ENCODE measurements around the gene MEGF6. TPM values are rescaled to one million over a fixed set of nuclear protein-coding genes. Genes with fewer than 3 reads are reported as not detected.

The MEGF6 gene
- total RNA-seq, 1 experiment from 2014 or later: 21.3 TPM

DNA sequence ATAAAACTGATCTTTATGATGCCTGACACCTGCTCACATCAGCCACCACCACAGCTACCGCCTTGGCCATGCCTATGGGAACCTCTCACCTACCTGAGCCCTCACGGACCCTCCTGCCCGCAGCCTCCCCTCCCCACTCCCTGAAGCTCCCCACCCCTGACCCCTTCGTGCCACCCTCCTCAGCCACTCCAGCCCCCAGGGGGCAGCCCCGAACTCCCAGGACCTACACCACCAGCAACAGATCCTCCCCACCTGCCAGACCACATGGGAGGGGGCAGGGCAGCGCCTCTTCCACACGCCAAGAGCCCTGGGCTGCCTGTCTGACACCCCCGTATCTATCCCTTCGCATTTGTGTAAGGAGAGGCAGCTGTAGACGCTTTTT lies 171.0 kb downstream of the MEGF6 start:
- H3K27ac Mint-ChIP-seq: peak overlapping the region in 1 of 3 experiments; percentile 61; a peak in 1 of 7 replicates
- Histone ChIP-seq H3K4me1 (ENCODE audit: insufficient read depth, low read length) (no peaks in the 10 kb centered on the region), H3K79me1 (ENCODE audit: insufficient read depth, low read depth, low read length, poor library complexity, severe bottlenecking) (no peaks in the 10 kb centered on the region), H3K27ac (ENCODE audit: insufficient read length, low read depth, low read length) (no peak overlapping the region), H2AK5ac (ENCODE audit: insufficient read length, low read length) (no peak overlapping the region), H3T11ph (ENCODE audit: low read length) (no peak overlapping the region), H4K8ac (replicated peaks; ENCODE audit: insufficient read length, low read depth, low read length) (no peak overlapping the region), H3K18ac (ENCODE audit: insufficient read length, low read depth, low read length) (no peak overlapping the region), H2BK5ac (ENCODE audit: insufficient read length, low read length) (no peak overlapping the region), H3K9me3 (ENCODE audit: control insufficient read depth, low read depth, low read length) (no peaks in the 10 kb centered on the region), H4K5ac (ENCODE audit: insufficient read length, low read depth, low read length) (no peak overlapping the region), H3K9ac (ENCODE audit: extremely low read depth, insufficient read length, low read length) (no peak overlapping the region), H2BK20ac (ENCODE audit: low read depth, low read length, poor library complexity, severe bottlenecking) (no peak overlapping the region), H2BK12ac (ENCODE audit: insufficient read length, low read depth, low read length) (no peak overlapping the region), H3K27me3 (ENCODE audit: insufficient read depth, low read length) (no peaks in the 10 kb centered on the region; the same call in 1 of the 2 replicates), H2BK15ac (ENCODE audit: low read depth, low read length) (no peak overlapping the region), H2BK120ac (ENCODE audit: low read depth, low read length, poor library complexity, severe bottlenecking) (no peak overlapping the region), H3K23ac (ENCODE audit: insufficient read length, low read depth, low read length) (no peak overlapping the region), H2AFZ (ENCODE audit: low read length) (no peak overlapping the region), H3K56ac (ENCODE audit: insufficient read length, low read depth, low read length) (no peak overlapping the region), H3K79me2 (ENCODE audit: insufficient read depth, low read length) (no peaks in the 10 kb centered on the region), H3K23me2 (ENCODE audit: insufficient read length, low read depth, low read length, poor library complexity, severe bottlenecking) (peaks cover 3% of the 10 kb centered on the region), H3K14ac (ENCODE audit: insufficient read depth, low read length) (no peak overlapping the region), H4K91ac (ENCODE audit: insufficient read length, low read depth, low read length) (no peak overlapping the region), H3K4ac (ENCODE audit: low read depth, low read length) (no peak overlapping the region), H4K20me1 (ENCODE audit: control insufficient read depth, insufficient read depth, insufficient read length) (no peaks in the 10 kb centered on the region), H3K4me2 (ENCODE audit: insufficient read depth, insufficient read length, low read length) (no peak overlapping the region)
- no peaks in the 10 kb centered on the region for H3K9me3 Mint-ChIP-seq
- H3K4me3 Mint-ChIP-seq: no peak overlapping the region
- DNase-seq: no peak
- TF ChIP-seq, protein P1, sequence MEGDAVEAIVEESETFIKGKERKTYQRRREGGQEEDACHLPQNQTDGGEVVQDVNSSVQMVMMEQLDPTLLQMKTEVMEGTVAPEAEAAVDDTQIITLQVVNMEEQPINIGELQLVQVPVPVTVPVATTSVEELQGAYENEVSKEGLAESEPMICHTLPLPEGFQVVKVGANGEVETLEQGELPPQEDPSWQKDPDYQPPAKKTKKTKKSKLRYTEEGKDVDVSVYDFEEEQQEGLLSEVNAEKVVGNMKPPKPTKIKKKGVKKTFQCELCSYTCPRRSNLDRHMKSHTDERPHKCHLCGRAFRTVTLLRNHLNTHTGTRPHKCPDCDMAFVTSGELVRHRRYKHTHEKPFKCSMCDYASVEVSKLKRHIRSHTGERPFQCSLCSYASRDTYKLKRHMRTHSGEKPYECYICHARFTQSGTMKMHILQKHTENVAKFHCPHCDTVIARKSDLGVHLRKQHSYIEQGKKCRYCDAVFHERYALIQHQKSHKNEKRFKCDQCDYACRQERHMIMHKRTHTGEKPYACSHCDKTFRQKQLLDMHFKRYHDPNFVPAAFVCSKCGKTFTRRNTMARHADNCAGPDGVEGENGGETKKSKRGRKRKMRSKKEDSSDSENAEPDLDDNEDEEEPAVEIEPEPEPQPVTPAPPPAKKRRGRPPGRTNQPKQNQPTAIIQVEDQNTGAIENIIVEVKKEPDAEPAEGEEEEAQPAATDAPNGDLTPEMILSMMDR (conservative IDR thresholded peaks at IDR 0.05): no peak
- peaks cover 14% of the 10 kb centered on the region for H3K27me3 Mint-ChIP-seq (ENCODE audit: low read depth)
- no CpG with 5 or more reads among the region's 10 CpGs for WGBS (ENCODE audit: extremely low coverage, insufficient read length, low lambda C conversion rate)
- H3K36me3 Mint-ChIP-seq (ENCODE audit: insufficient read depth in 1 of 3, low read depth in 3 of 3): no peaks in the 10 kb centered on the region
- H3K4me1 Mint-ChIP-seq: peaks cover 9 to 21% of the 10 kb centered on the region in 2 experiments; a peak in 3 of 4 replicates

Small RNA genes within 50 kb of the gene (microRNA-seq; reads per million reads assigned to microRNA genes)
- gene MIR551A (ENCODE audit: borderline microRNAs expressed): 1.3 reads per million, percentile 7 among the genes with 10 or more reads in this experiment

Other genes with a start within 250 kb of the MEGF6 start
- gene ARHGEF16, start 156.8 kb downstream of the MEGF6 start, total RNA-seq (2021): 48.1 and 48.5 TPM in 2 replicates
- gene TPRG1L, start 13.5 kb upstream of the MEGF6 start, total RNA-seq (2021): 24.0 and 24.7 TPM in 2 replicates
- 28.4 and 33.8 TPM in 2 replicates for gene WRAP73, start 38.6 kb upstream of the MEGF6 start, total RNA-seq (2021)
- 4.7 and 4.9 TPM in 2 replicates for gene TP73, start 41.0 kb upstream of the MEGF6 start, total RNA-seq (2021)
- not detected in 2 replicates for gene CCDC27, start 140.9 kb upstream of the MEGF6 start, total RNA-seq (2021)
- gene SMIM1, start 161.2 kb upstream of the MEGF6 start, total RNA-seq (2021): 5.3 and 7.3 TPM in 2 replicates
- 65.1 and 72.8 TPM in 2 replicates for gene LRRC47, start 185.0 kb upstream of the MEGF6 start, total RNA-seq (2021)
- gene CEP104, start 245.7 kb upstream of the MEGF6 start, total RNA-seq (2021): 34.5 and 40.8 TPM in 2 replicates
- gene DFFB, start 246.0 kb upstream of the MEGF6 start, total RNA-seq (2021): 9.1 and 9.7 TPM in 2 replicates